ENCODE results near the gene ZBTB48.
"Not testable (repeated sequence)": the region's sequence is repeated elsewhere in the genome, so short reads cannot be mapped to it uniquely, and the experiment has no call there.

ZBTB48 gene

DNA sequence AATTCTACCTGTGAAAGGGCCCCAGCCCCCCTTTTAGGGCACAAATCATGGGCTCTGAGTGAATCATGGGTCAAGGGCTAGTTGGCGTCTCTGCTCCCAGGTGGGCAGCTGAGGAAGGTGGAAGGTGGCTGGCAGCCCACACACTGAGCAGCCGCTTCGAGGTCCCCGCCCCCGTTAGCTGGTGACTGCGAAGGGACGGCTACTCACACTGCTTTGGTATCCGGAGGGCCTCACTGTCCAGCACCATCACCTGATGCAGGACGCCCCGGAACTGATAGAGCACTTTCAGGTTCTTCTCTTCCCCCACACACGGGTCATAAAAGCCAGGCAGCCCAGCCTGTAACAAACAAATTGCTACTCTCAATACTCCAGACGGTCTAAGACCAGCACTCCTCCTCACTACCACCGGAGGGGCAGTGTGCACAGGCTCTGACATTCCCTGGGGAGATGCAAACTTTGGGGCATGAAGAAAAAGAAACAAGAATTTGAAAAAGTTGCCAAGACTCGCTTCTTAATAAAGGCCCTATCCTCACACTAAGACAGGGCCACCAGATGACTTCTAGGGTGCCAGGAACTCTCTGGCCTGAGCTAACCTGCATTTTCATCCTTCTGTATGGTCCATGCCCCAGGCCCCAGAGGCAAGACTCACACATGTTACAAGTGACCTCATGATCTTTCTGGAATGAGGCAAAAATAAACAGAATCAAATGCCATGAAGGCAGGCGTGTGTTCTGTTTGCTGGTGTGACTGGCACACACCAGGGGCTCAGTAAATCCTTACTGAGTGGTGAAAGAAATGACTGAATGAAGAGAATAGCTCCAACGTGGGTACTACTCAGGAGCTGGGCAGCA is 56.3 kb downstream of the ZBTB48 start:
- DNase-seq (ENCODE audit: low spot score) = no peak

DNA sequence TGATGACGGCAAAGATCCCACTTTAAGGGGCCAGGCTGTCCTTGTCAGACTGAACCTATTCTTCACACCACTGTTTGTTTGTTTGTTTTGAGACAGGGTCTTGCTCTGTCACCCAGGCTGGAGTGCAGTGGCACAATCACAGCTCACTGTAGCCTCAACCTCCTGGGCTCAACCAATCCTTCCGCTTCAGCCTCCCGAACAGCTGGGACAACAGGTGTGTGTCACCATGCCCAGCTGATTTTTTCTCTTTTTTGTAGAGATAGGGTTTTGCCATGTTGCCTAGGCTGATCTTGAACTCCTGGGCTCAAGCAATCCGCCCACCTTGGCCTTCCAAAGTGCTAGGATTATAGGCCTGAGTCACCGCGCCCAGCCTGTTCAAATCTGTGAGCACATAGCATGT is 57.0 kb downstream of the ZBTB48 start:
- not testable (repeated sequence) for DNase-seq (ENCODE audit: low spot score)

DNA sequence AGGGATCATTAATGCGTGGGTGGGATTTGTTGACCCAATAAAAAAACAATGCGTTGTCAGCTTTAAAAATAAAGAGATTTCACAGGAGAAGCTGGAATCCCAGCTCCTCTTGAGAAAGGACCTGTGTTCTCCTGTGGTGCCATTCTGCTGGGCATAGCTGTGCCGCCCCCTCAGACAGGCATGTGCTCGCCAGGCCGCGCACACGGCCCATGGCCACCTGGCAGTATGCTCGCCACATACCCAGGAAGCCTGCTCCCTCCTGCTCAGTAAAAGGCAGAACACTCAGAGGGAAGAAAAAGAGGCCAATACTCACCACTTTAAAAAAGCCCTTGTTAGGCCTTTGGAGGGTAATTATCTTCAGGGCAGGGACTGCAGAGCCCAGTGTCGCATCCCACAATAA is 58.0 kb downstream of the ZBTB48 start:
- no peak for DNase-seq (ENCODE audit: low spot score)

DNA sequence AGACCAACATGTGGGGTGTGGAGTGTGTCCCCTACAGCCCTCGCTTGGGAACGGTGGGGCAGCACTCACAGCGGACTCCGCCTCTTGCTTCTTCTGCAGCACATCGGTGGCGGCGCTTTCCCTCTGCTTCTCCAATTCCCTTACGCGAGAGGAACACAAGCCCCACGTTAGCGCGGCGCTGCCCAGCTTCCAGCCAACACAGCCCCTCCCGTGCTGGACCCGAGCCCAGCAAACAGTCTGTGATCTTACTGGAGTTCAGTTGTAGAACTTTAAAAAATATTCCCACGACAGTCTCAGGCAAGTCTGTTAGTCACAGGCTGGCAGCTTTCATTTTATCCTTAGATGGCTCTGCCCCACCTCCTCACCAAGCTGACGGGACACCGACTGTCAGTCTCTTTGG is 58.4 kb downstream of the ZBTB48 start:
- no peak for DNase-seq (ENCODE audit: low spot score)
